ENCODE results near the gene CLK2. TPM values are rescaled to one million over a fixed set of nuclear protein-coding genes. Genes with fewer than 3 reads are reported as not detected.

Gene CLK2
- total and polyA plus RNA-seq, 2 donors (not counting 3 experiments of a cell fraction or from before 2014, with no cell fraction given) = 69.1 to 80.9 TPM

- intact Hi-C loops (cut with micrococcal nuclease) (no loop called here), dilution Hi-C loops (cut with MboI; ENCODE audit: extremely low pct_ligation_motif_present, low sequenced_read_pairs) (no loop called here)
- no peak overlapping the region for H3K4me3 ChIP-seq (replicated peaks in 1 of 3; ENCODE audit: insufficient read depth in 1 of 3, low read depth in 1 of 3, low read length in 3 of 3)
- DNase-seq (ENCODE audit: low read depth, low spot score) (no peak), FAIRE-seq (no peak)
- H3K27me3 ChIP-seq (ENCODE audit: control insufficient read depth in 2 of 2, insufficient read depth in 2 of 2, low read length in 2 of 2) = peaks cover 18 to 19% of the 10 kb centered on the region in 2 experiments
- no peaks in the 10 kb centered on the region for H3K4me1 ChIP-seq (ENCODE audit: control insufficient read depth, extremely low read depth, insufficient read depth, low read length)
- H4K20me1 ChIP-seq (replicated peaks; ENCODE audit: control insufficient read depth, extremely low read depth, insufficient read depth, low read length) = no peaks in the 10 kb centered on the region
- H3K9ac ChIP-seq (replicated peaks; ENCODE audit: extremely low read depth, insufficient read depth, low read length) = no peak overlapping the region
- ChIA-PET CTCF (interaction anchor here (1.3 to 1.6 kb wide), 2 partner anchors 21 to 23 kb away, joined by 3 to 5 read pairs; no protein-coding TSS in a partner anchor), POLR2A (no interaction called here)
- no peak overlapping the region for H3K4me2 ChIP-seq (ENCODE audit: insufficient read depth, low read length)
- TF ChIP-seq EZH2 (IDR thresholded peaks at IDR 0.05; ENCODE audit: borderline replicate concordance, low read depth, low read length, severe bottlenecking) (no peak), JUN (IDR thresholded peaks at IDR 0.05; ENCODE audit: borderline replicate concordance, insufficient read depth, insufficient read length, low read depth) (no peak), CTCF (IDR thresholded peaks at IDR 0.05; ENCODE audit: extremely low read depth in 1 of 2, insufficient read depth in 1 of 2, low read depth in 1 of 2, low read length in 2 of 2) (no peak), MYC (IDR thresholded peaks at IDR 0.05; ENCODE audit: low read depth, low read length) (no peak), GATA2 (IDR thresholded peaks at IDR 0.05; ENCODE audit: insufficient read depth, insufficient read length, low read depth, low read length) (no peak)
- H3K79me2 ChIP-seq (ENCODE audit: control insufficient read depth, insufficient read depth, low read length) = no peaks in the 10 kb centered on the region
- no peak overlapping the region for H2AFZ ChIP-seq (ENCODE audit: low read depth, low read length)
- H3K27ac ChIP-seq (ENCODE audit: insufficient read depth, low read depth, low read length) = no peak overlapping the region
- no TSS peak for BruUV-seq (replicated peaks)
- H3K9me1 ChIP-seq (replicated peaks; ENCODE audit: control insufficient read depth, extremely low read depth, insufficient read depth, low read length) = no peaks in the 10 kb centered on the region
- H3K36me3 ChIP-seq (ENCODE audit: control insufficient read depth in 2 of 2, extremely low read depth in 1 of 2, insufficient read depth in 2 of 2, low read length in 2 of 2) = no peaks in the 10 kb centered on the region
- no peaks in the 10 kb centered on the region for H3K9me3 ChIP-seq (replicated peaks; ENCODE audit: control insufficient read depth, insufficient read depth, low read length)
Measured at GRCh38 chr1:155300024-155300423, 26.7 kb upstream of the CLK2 start.

GRCh38 chr1:155297384-155297783, 24.1 kb upstream of the CLK2 start:
- ChIA-PET CTCF (no interaction called here), POLR2A (no interaction called here)
- FAIRE-seq (no peak), DNase-seq (ENCODE audit: low read depth, low spot score) (no peak)
- Histone ChIP-seq H3K36me3 (ENCODE audit: control insufficient read depth in 2 of 2, extremely low read depth in 1 of 2, insufficient read depth in 2 of 2, low read length in 2 of 2) (no peaks in the 10 kb centered on the region), H3K9ac (replicated peaks; ENCODE audit: extremely low read depth, insufficient read depth, low read length) (no peak overlapping the region), H4K20me1 (replicated peaks; ENCODE audit: control insufficient read depth, extremely low read depth, insufficient read depth, low read length) (no peaks in the 10 kb centered on the region), H3K27ac (ENCODE audit: insufficient read depth, low read depth, low read length) (no peak overlapping the region), H3K79me2 (ENCODE audit: control insufficient read depth, insufficient read depth, low read length) (no peaks in the 10 kb centered on the region), H3K4me1 (ENCODE audit: control insufficient read depth, extremely low read depth, insufficient read depth, low read length) (no peaks in the 10 kb centered on the region), H3K4me3 (replicated peaks in 1 of 3; ENCODE audit: insufficient read depth in 1 of 3, low read depth in 1 of 3, low read length in 3 of 3) (no peak overlapping the region), H2AFZ (ENCODE audit: low read depth, low read length) (no peak overlapping the region), H3K4me2 (ENCODE audit: insufficient read depth, low read length) (no peak overlapping the region), H3K27me3 (ENCODE audit: control insufficient read depth in 2 of 2, insufficient read depth in 2 of 2, low read length in 2 of 2) (peaks cover 36 to 40% of the 10 kb centered on the region in 2 experiments), H3K9me1 (replicated peaks; ENCODE audit: control insufficient read depth, extremely low read depth, insufficient read depth, low read length) (no peaks in the 10 kb centered on the region), H3K9me3 (replicated peaks; ENCODE audit: control insufficient read depth, insufficient read depth, low read length) (no peaks in the 10 kb centered on the region)
- no TSS peak for BruUV-seq (replicated peaks)
- intact Hi-C loops (cut with micrococcal nuclease) = no loop called here
- TF ChIP-seq FOS (IDR thresholded peaks at IDR 0.05; ENCODE audit: borderline replicate concordance, insufficient read depth, low read length) (no peak), MAX (IDR thresholded peaks at IDR 0.05; ENCODE audit: insufficient read depth, insufficient read length) (no peak), GATA2 (IDR thresholded peaks at IDR 0.05; ENCODE audit: insufficient read depth, insufficient read length, low read depth, low read length) (no peak), EZH2 (IDR thresholded peaks at IDR 0.05; ENCODE audit: borderline replicate concordance, low read depth, low read length, severe bottlenecking) (no peak), MYC (IDR thresholded peaks at IDR 0.05; ENCODE audit: low read depth, low read length) (no peak), CTCF (IDR thresholded peaks at IDR 0.05; ENCODE audit: extremely low read depth in 1 of 2, insufficient read depth in 1 of 2, low read depth in 1 of 2, low read length in 2 of 2) (no peak), JUN (IDR thresholded peaks at IDR 0.05; ENCODE audit: borderline replicate concordance, insufficient read depth, insufficient read length, low read depth) (no peak), POLR2A (IDR thresholded peaks at IDR 0.05; ENCODE audit: low read depth, low read length) (no peak), POLR2AphosphoS5 (IDR thresholded peaks at IDR 0.05; ENCODE audit: insufficient read depth, low read depth, low read length) (no peak)
- dilution Hi-C loops (cut with MboI; ENCODE audit: extremely low pct_ligation_motif_present, low sequenced_read_pairs) = no loop called here

Measured in endothelial cell of umbilical vein (primary cell).